ENCODE measurements around the gene NAALADL2.

Gene NAALADL2

DNA sequence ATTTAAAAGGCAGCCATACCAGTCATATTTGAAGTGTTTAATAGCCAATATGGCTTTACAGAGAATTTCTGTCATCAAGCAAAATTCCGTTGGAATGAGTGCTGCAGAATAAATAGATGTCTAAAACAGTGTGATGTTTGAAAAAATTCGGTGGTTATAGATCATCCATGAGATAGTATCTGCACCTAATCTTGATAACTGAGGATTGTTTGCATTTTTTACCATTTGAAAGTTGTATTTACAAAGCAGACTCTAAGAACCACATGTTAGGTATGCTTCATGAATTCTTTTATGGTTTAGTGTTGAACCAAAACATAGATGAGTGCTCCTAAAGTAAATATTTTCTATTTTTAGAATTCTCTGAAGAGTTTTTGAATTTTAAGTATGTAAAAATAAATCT is 476.1 kb downstream of the NAALADL2 start:
- DNase-seq (ENCODE audit: low read depth), result peak; percentile 10
- TF ChIP-seq, protein P1, sequence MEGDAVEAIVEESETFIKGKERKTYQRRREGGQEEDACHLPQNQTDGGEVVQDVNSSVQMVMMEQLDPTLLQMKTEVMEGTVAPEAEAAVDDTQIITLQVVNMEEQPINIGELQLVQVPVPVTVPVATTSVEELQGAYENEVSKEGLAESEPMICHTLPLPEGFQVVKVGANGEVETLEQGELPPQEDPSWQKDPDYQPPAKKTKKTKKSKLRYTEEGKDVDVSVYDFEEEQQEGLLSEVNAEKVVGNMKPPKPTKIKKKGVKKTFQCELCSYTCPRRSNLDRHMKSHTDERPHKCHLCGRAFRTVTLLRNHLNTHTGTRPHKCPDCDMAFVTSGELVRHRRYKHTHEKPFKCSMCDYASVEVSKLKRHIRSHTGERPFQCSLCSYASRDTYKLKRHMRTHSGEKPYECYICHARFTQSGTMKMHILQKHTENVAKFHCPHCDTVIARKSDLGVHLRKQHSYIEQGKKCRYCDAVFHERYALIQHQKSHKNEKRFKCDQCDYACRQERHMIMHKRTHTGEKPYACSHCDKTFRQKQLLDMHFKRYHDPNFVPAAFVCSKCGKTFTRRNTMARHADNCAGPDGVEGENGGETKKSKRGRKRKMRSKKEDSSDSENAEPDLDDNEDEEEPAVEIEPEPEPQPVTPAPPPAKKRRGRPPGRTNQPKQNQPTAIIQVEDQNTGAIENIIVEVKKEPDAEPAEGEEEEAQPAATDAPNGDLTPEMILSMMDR (conservative IDR thresholded peaks at IDR 0.05; ENCODE audit: low read depth, low read length), result no peak
- no peak overlapping the region for H3K4me3 ChIP-seq (ENCODE audit: low read depth, low read length)

DNA sequence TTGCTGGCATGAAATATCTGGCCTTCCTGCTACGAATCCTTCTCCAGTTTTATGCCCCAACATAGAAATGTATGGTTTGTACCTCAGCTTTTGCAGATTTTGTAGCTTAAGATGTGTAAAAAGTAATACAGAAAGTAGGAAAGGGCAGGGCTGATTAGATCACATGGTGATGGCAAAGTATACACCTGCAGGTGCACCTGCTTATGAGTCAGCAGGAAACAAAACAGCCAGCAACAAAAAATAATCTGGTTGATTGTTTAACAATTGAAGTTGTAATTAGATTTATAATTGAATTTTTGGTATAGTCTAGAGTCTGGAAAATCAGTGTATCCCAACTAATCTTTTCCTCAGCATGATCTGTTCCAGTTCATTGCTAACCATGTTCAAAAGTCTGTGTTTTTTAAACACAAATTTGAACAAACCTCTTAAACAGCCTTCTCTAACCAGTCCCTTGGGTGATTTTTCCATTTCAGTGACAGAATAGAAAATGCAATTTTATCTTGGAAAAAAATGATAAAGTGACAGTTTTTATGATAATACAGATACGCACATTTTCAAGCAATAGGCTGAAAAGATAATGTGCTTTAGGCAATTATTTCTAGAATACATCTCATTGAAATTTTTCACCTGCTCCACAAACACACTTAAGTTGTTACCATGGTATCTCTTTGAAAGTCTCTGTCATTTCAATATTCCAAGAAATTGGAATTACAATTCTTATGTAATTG is 477.4 kb downstream of the NAALADL2 start:
- no peak for DNase-seq (ENCODE audit: low read depth)
- H3K4me3 ChIP-seq (ENCODE audit: low read depth, low read length), result no peak overlapping the region
- TF ChIP-seq, protein P1 (conservative IDR thresholded peaks at IDR 0.05; ENCODE audit: low read depth, low read length), result no peak

DNA sequence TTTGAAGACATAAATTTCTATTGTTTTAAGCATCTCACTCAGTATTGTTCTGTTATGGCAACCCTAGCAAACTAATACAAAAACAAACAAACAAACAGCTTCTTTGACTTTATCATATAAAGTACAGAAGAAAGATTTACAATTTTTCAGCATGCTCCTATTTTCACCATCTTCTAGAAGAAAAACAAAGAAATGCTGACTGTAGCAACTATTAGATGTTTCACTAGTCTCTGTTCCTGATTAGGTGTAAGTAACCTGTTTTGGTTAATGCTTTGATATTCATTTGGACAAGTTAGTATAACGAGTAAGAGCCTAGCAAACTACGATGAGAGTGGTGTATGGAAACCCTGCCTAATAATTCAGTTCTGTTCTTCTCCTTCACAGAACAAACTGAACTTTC is 478.5 kb downstream of the NAALADL2 start:
- no peak overlapping the region for H3K4me3 ChIP-seq (ENCODE audit: low read depth, low read length)
- no peak for DNase-seq (ENCODE audit: low read depth)
- TF ChIP-seq, protein P1 (conservative IDR thresholded peaks at IDR 0.05; ENCODE audit: low read depth, low read length), result no peak

DNA sequence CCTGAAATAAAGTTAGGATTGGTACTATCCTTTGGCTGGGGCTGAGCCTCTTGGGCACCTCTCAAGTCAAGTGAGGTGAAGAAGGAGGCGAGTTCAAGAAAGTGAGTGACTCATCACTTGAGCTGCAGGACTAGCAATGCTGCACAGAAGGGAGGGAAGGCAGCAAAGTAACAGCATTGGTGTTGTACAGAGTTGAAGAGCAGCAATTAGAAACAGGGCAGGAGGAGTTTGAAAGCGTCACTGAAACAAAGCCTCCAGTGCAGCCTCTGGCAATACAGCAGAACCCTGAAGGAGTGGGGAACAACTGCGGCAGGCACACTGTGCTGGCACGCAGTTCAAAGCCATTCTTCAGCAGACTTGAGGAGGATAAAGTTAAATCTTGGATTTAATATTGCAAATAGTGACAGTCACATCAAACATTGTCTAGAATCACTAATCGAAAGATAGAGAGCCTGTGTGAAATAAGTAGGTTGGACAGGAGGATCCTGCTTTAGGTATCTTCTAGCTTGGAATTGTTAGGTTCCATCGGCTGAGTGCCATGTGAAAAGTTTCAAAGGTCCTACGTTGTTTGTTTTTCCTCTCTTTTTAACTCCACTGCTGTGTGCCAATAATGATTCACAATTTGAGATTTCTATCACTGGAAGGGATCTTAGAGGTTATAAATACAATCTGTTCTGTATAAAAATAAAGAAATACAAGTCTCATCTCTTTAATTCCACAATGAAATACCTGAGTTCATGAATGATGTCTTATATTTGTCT is 479.8 kb downstream of the NAALADL2 start:
- no peak overlapping the region for H3K4me3 ChIP-seq (ENCODE audit: low read depth, low read length)
- DNase-seq (ENCODE audit: low read depth), result peak; percentile 82
- TF ChIP-seq, protein P1 (conservative IDR thresholded peaks at IDR 0.05; ENCODE audit: low read depth, low read length), result no peak

DNA sequence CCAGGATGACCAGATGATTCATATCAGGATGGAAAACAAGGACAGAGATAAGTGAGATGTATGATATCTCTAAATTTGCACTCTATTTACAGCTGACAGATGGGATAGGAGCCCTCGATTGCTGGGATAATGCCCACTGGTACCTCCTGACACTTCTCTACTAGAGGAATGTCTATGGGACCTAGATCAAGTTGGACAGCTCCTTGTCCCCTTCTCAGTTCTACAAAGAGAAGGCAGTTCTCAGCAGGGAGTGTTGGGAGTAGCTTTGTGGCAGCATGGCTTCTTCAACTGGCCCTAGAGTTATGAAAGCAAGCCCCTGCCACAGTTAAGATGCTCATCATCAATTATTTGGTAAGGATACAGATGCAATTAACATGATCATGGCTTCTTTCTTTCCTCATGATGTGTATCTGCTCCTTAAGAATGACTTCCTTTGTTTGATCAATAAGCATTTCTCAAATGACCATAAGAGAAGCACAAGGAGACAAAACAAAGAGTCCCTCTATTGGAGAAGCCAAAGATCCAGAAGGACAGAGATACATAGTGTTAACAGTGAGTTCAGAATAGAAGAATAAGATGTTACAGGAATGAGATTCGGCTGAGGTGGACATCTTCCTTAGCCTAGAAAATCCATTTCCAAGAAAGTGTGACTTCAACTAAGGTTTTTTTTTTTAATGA is 481.3 kb downstream of the NAALADL2 start:
- TF ChIP-seq, protein P1 (conservative IDR thresholded peaks at IDR 0.05; ENCODE audit: low read depth, low read length), result no peak
- H3K4me3 ChIP-seq (ENCODE audit: low read depth, low read length), result no peak overlapping the region
- DNase-seq (ENCODE audit: low read depth), result no peak

DNA sequence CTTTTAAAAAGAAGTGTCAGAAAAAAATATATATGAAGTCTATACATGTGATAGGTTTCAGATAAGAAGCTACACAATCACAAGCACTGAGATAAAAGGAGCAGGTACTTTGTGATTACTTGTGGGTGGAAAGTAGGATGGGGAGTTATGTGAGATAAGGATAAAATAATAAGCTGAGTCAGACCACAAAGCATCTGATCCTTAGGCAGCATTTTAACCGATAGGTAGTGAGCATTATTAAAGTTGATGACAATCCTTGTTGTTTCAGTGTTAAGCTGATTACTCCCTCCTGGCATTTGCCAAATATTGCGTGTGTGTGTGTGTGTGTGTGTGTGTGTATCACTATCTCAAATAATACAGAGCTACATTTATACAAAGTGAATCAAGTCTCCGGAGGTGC is 483.1 kb downstream of the NAALADL2 start:
- no peak overlapping the region for H3K4me3 ChIP-seq (ENCODE audit: low read depth, low read length)
- TF ChIP-seq, protein P1 (conservative IDR thresholded peaks at IDR 0.05; ENCODE audit: low read depth, low read length), result no peak

More for the DNA sequence above, 483.1 kb downstream of the NAALADL2 start:
- peak; percentile 22 for DNase-seq (ENCODE audit: low read depth)

Measured in choroid plexus epithelial cell (primary cell).